DLD1 (cell line): ENCODE measurements around the gene AMPH.
"Not testable (repeated sequence)": the region's sequence is repeated elsewhere in the genome, so short reads cannot be mapped to it uniquely, and the experiment has no call there.

ENCODE experiments used
- in situ Hi-C: cut with HindIII; loops from 2 replicates; pipeline ENCODE4 v1.10.0; 2017; ENCODE audit warnings: low sequenced_read_pairs

AMPH gene

GRCh38 chr7:38628630-38629385, 2.4 kb downstream of the AMPH start:
- in situ Hi-C loops = no loop called here

GRCh38 chr7:38625866-38626265, 5.3 kb downstream of the AMPH start:
- in situ Hi-C loops = no loop called here

GRCh38 chr7:38615665-38616064, 15.5 kb downstream of the AMPH start:
- in situ Hi-C loops = no loop called here

- in situ Hi-C loops = no loop called here
Measured at GRCh38 chr7:38607466-38607865, 23.7 kb downstream of the AMPH start.

GRCh38 chr7:38600741-38601140, 30.4 kb downstream of the AMPH start:
- in situ Hi-C loops = no loop called here

- in situ Hi-C loops = no loop called here
Measured at GRCh38 chr7:38594949-38595348, 36.2 kb downstream of the AMPH start.

GRCh38 chr7:38592737-38593288, 38.4 kb downstream of the AMPH start:
- in situ Hi-C loops = no loop called here

GRCh38 chr7:38585572-38586354, 45.4 kb downstream of the AMPH start:
- in situ Hi-C loops = no loop called here

- in situ Hi-C loops = no loop called here
Measured at GRCh38 chr7:38584443-38585210, 46.5 kb downstream of the AMPH start.

- in situ Hi-C loops = no loop called here
Measured at GRCh38 chr7:38580485-38580884, 50.7 kb downstream of the AMPH start.

GRCh38 chr7:38574086-38574485, 57.1 kb downstream of the AMPH start:
- in situ Hi-C loops = no loop called here

GRCh38 chr7:38571620-38572019, 59.6 kb downstream of the AMPH start:
- in situ Hi-C loops = not testable (repeated sequence)

GRCh38 chr7:38568497-38568896, 62.7 kb downstream of the AMPH start:
- in situ Hi-C loops = no loop called here

GRCh38 chr7:38565289-38565688, 65.9 kb downstream of the AMPH start:
- in situ Hi-C loops = no loop called here

- in situ Hi-C loops = no loop called here
Measured at GRCh38 chr7:38563741-38564140, 67.4 kb downstream of the AMPH start.

- in situ Hi-C loops = no loop called here
Measured at GRCh38 chr7:38561166-38561565, 70.0 kb downstream of the AMPH start.

- in situ Hi-C loops = no loop called here
Measured at GRCh38 chr7:38558761-38559345, 72.3 kb downstream of the AMPH start.

GRCh38 chr7:38554586-38554985, 76.6 kb downstream of the AMPH start:
- in situ Hi-C loops = no loop called here

- in situ Hi-C loops = no loop called here
Measured at GRCh38 chr7:38550836-38551235, 80.3 kb downstream of the AMPH start.

GRCh38 chr7:38548605-38549004, 82.6 kb downstream of the AMPH start:
- in situ Hi-C loops = no loop called here

GRCh38 chr7:38546763-38547162, 84.4 kb downstream of the AMPH start:
- in situ Hi-C loops = no loop called here
